ENCODE data around the gene PTGES3.

PTGES3 gene

GRCh38 chr12:56716458-56716857 is 28.4 kb upstream of the PTGES3 start:
- H3K27me3 ChIP-seq (ENCODE audit: low read depth, low read length) = no peaks in the 10 kb centered on the region
- H3K4me3 ChIP-seq (ENCODE audit: low read length) = no peak overlapping the region
- H3K27ac ChIP-seq (ENCODE audit: low read length) = no peak overlapping the region
- peaks cover 79% of the 10 kb centered on the region for H4K20me1 ChIP-seq (ENCODE audit: insufficient read depth, low read length)
- peaks cover 68% of the 10 kb centered on the region for H3K79me2 ChIP-seq (ENCODE audit: low read length)
- TF ChIP-seq EZH2phosphoT487 (IDR thresholded peaks at IDR 0.05; ENCODE audit: low read depth) = no peak
- TF ChIP-seq, protein P1, sequence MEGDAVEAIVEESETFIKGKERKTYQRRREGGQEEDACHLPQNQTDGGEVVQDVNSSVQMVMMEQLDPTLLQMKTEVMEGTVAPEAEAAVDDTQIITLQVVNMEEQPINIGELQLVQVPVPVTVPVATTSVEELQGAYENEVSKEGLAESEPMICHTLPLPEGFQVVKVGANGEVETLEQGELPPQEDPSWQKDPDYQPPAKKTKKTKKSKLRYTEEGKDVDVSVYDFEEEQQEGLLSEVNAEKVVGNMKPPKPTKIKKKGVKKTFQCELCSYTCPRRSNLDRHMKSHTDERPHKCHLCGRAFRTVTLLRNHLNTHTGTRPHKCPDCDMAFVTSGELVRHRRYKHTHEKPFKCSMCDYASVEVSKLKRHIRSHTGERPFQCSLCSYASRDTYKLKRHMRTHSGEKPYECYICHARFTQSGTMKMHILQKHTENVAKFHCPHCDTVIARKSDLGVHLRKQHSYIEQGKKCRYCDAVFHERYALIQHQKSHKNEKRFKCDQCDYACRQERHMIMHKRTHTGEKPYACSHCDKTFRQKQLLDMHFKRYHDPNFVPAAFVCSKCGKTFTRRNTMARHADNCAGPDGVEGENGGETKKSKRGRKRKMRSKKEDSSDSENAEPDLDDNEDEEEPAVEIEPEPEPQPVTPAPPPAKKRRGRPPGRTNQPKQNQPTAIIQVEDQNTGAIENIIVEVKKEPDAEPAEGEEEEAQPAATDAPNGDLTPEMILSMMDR (IDR thresholded peaks at IDR 0.05; ENCODE audit: low read depth, low read length) = no peak
- no peak overlapping the region for H3K4me2 ChIP-seq (ENCODE audit: low read length)
- peaks cover 70% of the 10 kb centered on the region for H3K36me3 ChIP-seq (replicated peaks; ENCODE audit: low read depth, low read length)
- no peaks in the 10 kb centered on the region for H3K9me3 ChIP-seq (ENCODE audit: insufficient read depth, low read length)
- H3K9ac ChIP-seq (ENCODE audit: low read length) = no peak overlapping the region
- peaks cover 28% of the 10 kb centered on the region for H3K4me1 ChIP-seq (ENCODE audit: low read length)
- no peak overlapping the region for H2AFZ ChIP-seq (ENCODE audit: low read depth, low read length)

GRCh38 chr12:56715798-56716197 is 27.7 kb upstream of the PTGES3 start:
- H3K36me3 ChIP-seq (replicated peaks; ENCODE audit: low read depth, low read length) = peaks cover 70% of the 10 kb centered on the region
- no peak overlapping the region for H3K9ac ChIP-seq (ENCODE audit: low read length)
- no peak overlapping the region for H3K4me2 ChIP-seq (ENCODE audit: low read length)

DNA sequence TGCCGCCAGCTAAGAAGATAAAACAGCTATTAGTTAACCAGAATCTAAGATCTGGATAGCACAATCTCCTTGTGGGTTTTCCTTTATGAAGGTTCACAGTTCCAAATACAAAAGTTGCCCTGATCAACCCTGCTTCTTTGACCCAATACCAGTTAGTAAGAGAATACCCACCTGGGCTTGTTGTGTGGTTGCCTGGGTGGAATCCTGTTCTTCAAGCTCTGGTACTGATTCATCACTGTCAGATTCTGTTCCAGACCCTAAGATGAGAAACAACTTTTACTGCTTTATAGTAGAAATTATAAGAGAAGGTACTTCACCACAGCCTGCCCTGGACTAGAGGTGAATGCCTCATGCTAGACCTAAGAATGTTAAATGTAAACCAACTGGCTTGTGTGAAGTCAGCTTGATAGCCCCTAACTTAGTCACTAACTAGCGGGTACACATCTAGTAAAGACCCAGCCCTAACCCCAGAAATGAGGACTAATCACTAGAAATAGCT is 26.4 kb upstream of the PTGES3 start:
- Histone ChIP-seq H3K9ac (ENCODE audit: low read length) (no peak overlapping the region), H3K79me2 (ENCODE audit: low read length) (peaks cover 48% of the 10 kb centered on the region), H3K9me3 (ENCODE audit: insufficient read depth, low read length) (no peaks in the 10 kb centered on the region), H3K27ac (ENCODE audit: low read length) (no peak overlapping the region), H3K4me3 (ENCODE audit: low read length) (no peak overlapping the region), H4K20me1 (ENCODE audit: insufficient read depth, low read length) (peaks cover 64% of the 10 kb centered on the region), H3K4me1 (ENCODE audit: low read length) (peaks cover 9% of the 10 kb centered on the region), H3K36me3 (replicated peaks; ENCODE audit: low read depth, low read length) (peaks cover 57% of the 10 kb centered on the region), H3K4me2 (ENCODE audit: low read length) (no peak overlapping the region), H3K27me3 (ENCODE audit: low read depth, low read length) (no peaks in the 10 kb centered on the region), H2AFZ (ENCODE audit: low read depth, low read length) (no peak overlapping the region)
- TF ChIP-seq EZH2phosphoT487 (IDR thresholded peaks at IDR 0.05; ENCODE audit: low read depth) = no peak
- TF ChIP-seq, protein P1 (IDR thresholded peaks at IDR 0.05; ENCODE audit: low read depth, low read length) = no peak

More at GRCh38 chr12:56715798-56716197, 27.7 kb upstream of the PTGES3 start:
- Histone ChIP-seq H3K79me2 (ENCODE audit: low read length) (peaks cover 61% of the 10 kb centered on the region), H3K4me1 (ENCODE audit: low read length) (peaks cover 21% of the 10 kb centered on the region), H3K27ac (ENCODE audit: low read length) (no peak overlapping the region), H2AFZ (ENCODE audit: low read depth, low read length) (no peak overlapping the region), H3K27me3 (ENCODE audit: low read depth, low read length) (no peaks in the 10 kb centered on the region), H3K9me3 (ENCODE audit: insufficient read depth, low read length) (no peaks in the 10 kb centered on the region), H4K20me1 (ENCODE audit: insufficient read depth, low read length) (peaks cover 77% of the 10 kb centered on the region), H3K4me3 (ENCODE audit: low read length) (no peak overlapping the region)
- TF ChIP-seq EZH2phosphoT487 (IDR thresholded peaks at IDR 0.05; ENCODE audit: low read depth) = no peak
- TF ChIP-seq, protein P1 (IDR thresholded peaks at IDR 0.05; ENCODE audit: low read depth, low read length) = no peak

GRCh38 chr12:56713345-56713744 is 25.3 kb upstream of the PTGES3 start:
- H2AFZ ChIP-seq (ENCODE audit: low read depth, low read length) = no peak overlapping the region
- TF ChIP-seq EZH2phosphoT487 (IDR thresholded peaks at IDR 0.05; ENCODE audit: low read depth) = no peak
- TF ChIP-seq, protein P1 (IDR thresholded peaks at IDR 0.05; ENCODE audit: low read depth, low read length) = no peak
- H4K20me1 ChIP-seq (ENCODE audit: insufficient read depth, low read length) = peaks cover 53% of the 10 kb centered on the region
- peaks cover 37% of the 10 kb centered on the region for H3K79me2 ChIP-seq (ENCODE audit: low read length)
- H3K4me3 ChIP-seq (ENCODE audit: low read length) = no peak overlapping the region
- no peaks in the 10 kb centered on the region for H3K9me3 ChIP-seq (ENCODE audit: insufficient read depth, low read length)
- H3K4me2 ChIP-seq (ENCODE audit: low read length) = no peak overlapping the region
- no peak overlapping the region for H3K27ac ChIP-seq (ENCODE audit: low read length)
- no peaks in the 10 kb centered on the region for H3K27me3 ChIP-seq (ENCODE audit: low read depth, low read length)
- H3K9ac ChIP-seq (ENCODE audit: low read length) = no peak overlapping the region
- no peaks in the 10 kb centered on the region for H3K4me1 ChIP-seq (ENCODE audit: low read length)
- peaks cover 49% of the 10 kb centered on the region for H3K36me3 ChIP-seq (replicated peaks; ENCODE audit: low read depth, low read length)
